ENCODE measurements around the gene FAM3B.

DNA sequence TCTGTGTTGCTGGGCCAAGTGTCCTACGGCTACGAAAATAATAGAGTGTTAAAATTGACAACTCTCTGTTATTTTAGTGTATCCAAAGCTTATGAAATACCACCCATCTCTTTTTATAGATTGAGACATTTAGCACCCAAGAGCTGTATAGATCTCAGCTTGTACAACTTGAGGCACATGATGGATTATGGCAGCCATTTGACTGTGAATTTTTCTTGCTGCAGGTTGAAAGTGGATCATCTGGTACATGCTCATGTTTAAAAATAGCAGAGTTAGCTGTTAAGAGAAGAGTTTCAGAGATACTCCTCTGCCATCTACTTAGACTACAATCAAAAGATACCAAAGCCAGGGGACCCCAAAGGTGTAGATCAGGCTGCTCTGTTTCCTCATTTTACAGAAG lies 49.3 kb upstream of the FAM3B start:
- TF ChIP-seq EZH2 (IDR thresholded peaks at IDR 0.05; ENCODE audit: insufficient read depth, poor library complexity, severe bottlenecking) (no peak), EZH2phosphoT487 (IDR thresholded peaks at IDR 0.05; ENCODE audit: insufficient read depth, low read depth) (no peak)

Measured in GM23248 (cell line).